HG03460 (cell line): ENCODE measurements around the gene NOMO2.
"Not testable (repeated sequence)": the region's sequence is repeated elsewhere in the genome, so short reads cannot be mapped to it uniquely, and the experiment has no call there.

Experiments used
- ATAC-seq: cut with Tn5 transposase; IDR thresholded peaks from one replicate; pipeline ENCODE4 v1.9.1; 2021; ENCODE audit not compliant: unreplicated experiment

The NOMO2 gene

GRCh38 chr16:18521445-18522181 lies 40.3 kb downstream of the NOMO2 start:
- not testable (repeated sequence) for ATAC-seq

GRCh38 chr16:18518536-18519283 lies 43.2 kb downstream of the NOMO2 start:
- not testable (repeated sequence) for ATAC-seq

GRCh38 chr16:18498430-18498829 lies 63.5 kb downstream of the NOMO2 start:
- ATAC-seq = not testable (repeated sequence)

GRCh38 chr16:18497032-18497431 lies 64.9 kb downstream of the NOMO2 start:
- ATAC-seq = not testable (repeated sequence)

- ATAC-seq = not testable (repeated sequence)
These were observed 69.6 kb downstream of the NOMO2 start for GRCh38 chr16:18492118-18492897.

- not testable (repeated sequence) for ATAC-seq
These were observed 125.9 kb downstream of the NOMO2 start for GRCh38 chr16:18436025-18436424.

GRCh38 chr16:18415827-18416226 lies 146.1 kb downstream of the NOMO2 start:
- not testable (repeated sequence) for ATAC-seq

- not testable (repeated sequence) for ATAC-seq
These were observed 152.2 kb downstream of the NOMO2 start for GRCh38 chr16:18409532-18410293.

GRCh38 chr16:18401851-18402657 lies 159.8 kb downstream of the NOMO2 start:
- ATAC-seq = not testable (repeated sequence)

- ATAC-seq = not testable (repeated sequence)
These were observed 160.7 kb downstream of the NOMO2 start for GRCh38 chr16:18401159-18401558.

- ATAC-seq = not testable (repeated sequence)
These were observed 167.5 kb downstream of the NOMO2 start for GRCh38 chr16:18394363-18394762.

GRCh38 chr16:18387767-18388166 lies 174.1 kb downstream of the NOMO2 start:
- ATAC-seq = not testable (repeated sequence)

GRCh38 chr16:18386517-18386916 lies 175.4 kb downstream of the NOMO2 start:
- ATAC-seq = not testable (repeated sequence)

- not testable (repeated sequence) for ATAC-seq
These were observed 176.6 kb downstream of the NOMO2 start for GRCh38 chr16:18385285-18385684.

- not testable (repeated sequence) for ATAC-seq
These were observed 177.0 kb downstream of the NOMO2 start for GRCh38 chr16:18384869-18385268.

GRCh38 chr16:18384098-18384636 lies 177.7 kb downstream of the NOMO2 start:
- not testable (repeated sequence) for ATAC-seq

GRCh38 chr16:18382696-18383095 lies 179.2 kb downstream of the NOMO2 start:
- not testable (repeated sequence) for ATAC-seq
